Measurements from ENCODE around the gene RNF44.
A peak's percentile ranks its signal among the peaks of the same experiment; 100 is the strongest.

RNF44 gene

GRCh38 chr5:176534640-176535039, 2.6 kb downstream of the RNF44 start:
- no peak for DNase-seq

- DNase-seq = no peak
Observed at GRCh38 chr5:176533894-176534611, 3.1 kb downstream of the RNF44 start.

GRCh38 chr5:176533390-176533789, 3.8 kb downstream of the RNF44 start:
- DNase-seq = no peak

GRCh38 chr5:176532795-176533194, 4.4 kb downstream of the RNF44 start:
- no peak for DNase-seq

GRCh38 chr5:176531902-176532493, 5.2 kb downstream of the RNF44 start:
- no peak for DNase-seq

GRCh38 chr5:176530983-176531901, 6.0 kb downstream of the RNF44 start:
- DNase-seq = peak; percentile 65

- DNase-seq = no peak
Observed at GRCh38 chr5:176530393-176530982, 6.7 kb downstream of the RNF44 start.

GRCh38 chr5:176529741-176530141, 7.5 kb downstream of the RNF44 start:
- no peak for DNase-seq

- DNase-seq = no peak
Observed at GRCh38 chr5:176529116-176529740, 8.0 kb downstream of the RNF44 start.

GRCh38 chr5:176528761-176529115, 8.5 kb downstream of the RNF44 start:
- DNase-seq = no peak

- DNase-seq = no peak
Observed at GRCh38 chr5:176528301-176528700, 8.9 kb downstream of the RNF44 start.

GRCh38 chr5:176527246-176528222, 9.7 kb downstream of the RNF44 start:
- DNase-seq = no peak

- DNase-seq = no peak
Observed at GRCh38 chr5:176526462-176526861, 10.7 kb downstream of the RNF44 start.

- no peak for DNase-seq
Observed at GRCh38 chr5:176525677-176526076, 11.5 kb downstream of the RNF44 start.

- no peak for DNase-seq
Observed at GRCh38 chr5:176524987-176525386, 12.2 kb downstream of the RNF44 start.

- DNase-seq = no peak
Observed at GRCh38 chr5:176524138-176524537, 13.1 kb downstream of the RNF44 start.

- no peak for DNase-seq
Observed at GRCh38 chr5:176521699-176522263, 15.4 kb downstream of the RNF44 start.

- DNase-seq = no peak
Observed at GRCh38 chr5:176521286-176521685, 15.9 kb downstream of the RNF44 start.

- no peak for DNase-seq
Observed at GRCh38 chr5:176519810-176520720, 17.1 kb downstream of the RNF44 start.

- DNase-seq = no peak
Observed at GRCh38 chr5:176517053-176517661, 20.0 kb downstream of the RNF44 start.

Data from 8988T (cell line).